ENCODE measurements around the gene IFT81. TPM values are rescaled to one million over a fixed set of nuclear protein-coding genes. Genes with fewer than 3 reads are reported as not detected.

Gene IFT81
- total and polyA plus RNA-seq, 2 of the 13 experiments (the other 11 are each of a cell fraction or from before 2014, with no cell fraction given): 4.2 to 13.0 TPM

- TF ChIP-seq PATZ1 (CRISPR knock-in tag; IDR thresholded peaks at IDR 0.05) (no peak), GABPA (IDR thresholded peaks at IDR 0.05; ENCODE audit: low read depth, low read length) (no peak), GABPA (CRISPR knock-in tag; IDR thresholded peaks at IDR 0.05; ENCODE audit: low read depth) (peak; percentile 66), ZFYVE20 (CRISPR knock-in tag; IDR thresholded peaks at IDR 0.05; ENCODE audit: borderline replicate concordance, low read depth) (no peak), ZMYM3 (CRISPR knock-in tag; IDR thresholded peaks at IDR 0.05) (no peak), ZNF710 (CRISPR knock-in tag; IDR thresholded peaks at IDR 0.05; ENCODE audit: borderline replicate concordance) (no peak), GABPB1 (CRISPR knock-in tag; IDR thresholded peaks at IDR 0.05) (peak; percentile 18; the same call in 1 of the 2 replicates), SALL1 (CRISPR knock-in tag; IDR thresholded peaks at IDR 0.05) (peak; percentile 32; the same call in 1 of the 2 replicates), ZNF557 (CRISPR knock-in tag; IDR thresholded peaks at IDR 0.05) (no peak), TEAD3 (CRISPR knock-in tag; optimal IDR thresholded peaks at IDR 0.05; ENCODE audit: borderline replicate concordance) (no peak), MED1 (CRISPR knock-in tag; IDR thresholded peaks at IDR 0.05) (0 out of 2 replicates have a peak, but pooled peaks have one; percentile 34), SMYD3 (CRISPR knock-in tag; IDR thresholded peaks at IDR 0.05) (no peak), ZNF468 (CRISPR knock-in tag; IDR thresholded peaks at IDR 0.05) (no peak), NPAS2 (CRISPR knock-in tag; IDR thresholded peaks at IDR 0.05; ENCODE audit: borderline replicate concordance) (no peak), RXRB (CRISPR knock-in tag; IDR thresholded peaks at IDR 0.05; ENCODE audit: borderline replicate concordance) (peak; percentile 16; the same call in 1 of the 2 replicates), AKAP8 (CRISPR knock-in tag; IDR thresholded peaks at IDR 0.05) (no peak), NFYC (CRISPR knock-in tag; IDR thresholded peaks at IDR 0.05) (0 out of 2 replicates have a peak, but pooled peaks have one; percentile 17), SOX6 (IDR thresholded peaks at IDR 0.05) (no peak), SOX6 (CRISPR knock-in tag; IDR thresholded peaks at IDR 0.05) (0 out of 2 replicates have a peak, but pooled peaks have one; percentile 16), IKZF5 (CRISPR knock-in tag; IDR thresholded peaks at IDR 0.05) (no peak), EP300 (IDR thresholded peaks at IDR 0.05; ENCODE audit: low read depth in 2 of 2, low read length in 2 of 2) (0 out of 4 replicates have a peak, but pooled peaks of 1 of the 2 experiments have one; percentile 5), EP300 (CRISPR knock-in tag; IDR thresholded peaks at IDR 0.05; ENCODE audit: borderline replicate concordance) (no peak)
These were observed 6.0 kb upstream of the IFT81 start (continued) for GRCh38 chr12:110117956-110118685.

Data from HepG2 (cell line).